HepG2 (cell line): ENCODE results near the gene SH3BP5. TPM values are rescaled to one million over a fixed set of nuclear protein-coding genes. Genes with fewer than 3 reads are reported as not detected.

Source experiments
- ATAC-seq: fragments of 200-7000 bp; cut with Tn5 transposase; 3 replicates; pipeline ENCODE4 v1.9.1; 2020; ENCODE audit warnings: mild to moderate bottlenecking, moderate library complexity
- BruUV-seq: library from RNA; stranded (reverse); fragments of 400-500 nt; replicated peaks from 2 replicates; lab custom pipeline; 2021; lab: Mats Ljungman, UMichigan
- CTCF ChIA-PET: fragments of 300-600 bp; formaldehyde crosslinking; extraction: SDS; loops from one replicate; lab custom pipeline; 2021; ENCODE audit warnings: low total read pairs, inconsistent platforms, low intra/inter-chr PET ratio; lab: Yijun Ruan, JAX
- POLR2A ChIA-PET: fragments of 350-600 bp; sonication (Branson Sonifier 250); formaldehyde crosslinking; loops from one replicate; lab custom pipeline; 2020; ENCODE audit warnings: antibody characterized with exemption, inconsistent platforms; lab: Yijun Ruan, JAX
- DNase-seq: peaks from one replicate; pipeline ENCODE4 v3.0.0-alpha.2; 2015; ENCODE audit warnings: low spot score
- FAIRE-seq: peaks from 3 replicates; lab custom pipeline; 2011; peaks lifted over from hg19 to GRCh38; lab: Jason Lieb, UNC
- H2AFZ ChIP-seq: one replicate; pipeline ENCODE4 v1.6.1; 2011; ENCODE audit warnings: low read length, inconsistent platforms
- H3K27ac ChIP-seq: fragments of 300-600 bp; 3 replicates; pipeline ENCODE4 v1.8.0; 2011; ENCODE audit warnings: mixed run types, mild to moderate bottlenecking, mixed read lengths, low read length, inconsistent platforms; ENCODE audit not compliant: insufficient read depth; ENCODE audit errors: extremely low read length
- H3K27me3 ChIP-seq, 2 experiments: fragments of 200-600 bp in 1 of 2; 2 replicates in 1 of 2; 3 replicates in 1 of 2; pipeline versions ENCODE4 v1.6.0 to v1.8.0; 2011; ENCODE audit warnings: low read length in 2 of 2, mild to moderate bottlenecking in 2 of 2, moderate library complexity in 2 of 2, inconsistent platforms in 1 of 2; ENCODE audit not compliant: insufficient read depth in 2 of 2, control insufficient read depth in 1 of 2
- H3K36me3 ChIP-seq, 2 experiments: fragments of 200-600 bp in 1 of 2; replicated peaks in 1 of 2; 2 replicates in 1 of 2; 3 replicates in 1 of 2; pipeline versions ENCODE4 v1.5.1 to v1.8.0; 2011; ENCODE audit warnings: low read length in 2 of 2, inconsistent platforms in 1 of 2; ENCODE audit not compliant: insufficient read depth in 2 of 2, control insufficient read depth in 1 of 2
- H3K4me1 ChIP-seq: 2 replicates; pipeline ENCODE4 v1.5.1; 2012; ENCODE audit warnings: low read length, inconsistent platforms; ENCODE audit not compliant: insufficient read depth
- H3K4me2 ChIP-seq: 2 replicates; pipeline ENCODE4 v1.6.0; 2011; ENCODE audit warnings: low read depth, low read length, inconsistent platforms
- H3K4me3 ChIP-seq, 3 experiments: fragments of 200-600 bp in 1 of 3; sonication (generic), shearing (Covaris generic) in 1 of 3; replicated peaks in 1 of 3; 2 replicates each; pipeline ENCODE4 v1.5.1; 2011 to 2016; ENCODE audit warnings: low read length in 3 of 3, inconsistent platforms in 2 of 3, low read depth in 2 of 3, mild to moderate bottlenecking in 2 of 3, control low read depth in 1 of 3, mixed read lengths in 1 of 3; ENCODE audit not compliant: insufficient read depth in 1 of 3
- H3K79me2 ChIP-seq: one replicate; pipeline ENCODE4 v1.6.1; 2011; ENCODE audit warnings: low read length, inconsistent platforms; ENCODE audit not compliant: insufficient read depth
- H3K9ac ChIP-seq: 2 replicates; pipeline ENCODE4 v1.6.0; 2011; ENCODE audit warnings: mild to moderate bottlenecking, low read depth, low read length, inconsistent platforms; ENCODE audit not compliant: insufficient read depth
- H3K9me3 ChIP-seq: 2 replicates; pipeline ENCODE4 v1.5.1; 2012; ENCODE audit warnings: mild to moderate bottlenecking, low read length
- H4K20me1 ChIP-seq: 2 replicates; pipeline ENCODE4 v1.6.0; 2011; ENCODE audit warnings: inconsistent platforms, mild to moderate bottlenecking, low read length, moderate library complexity; ENCODE audit not compliant: insufficient read depth
- AGO2 ChIP-seq: fragments of 200-400 bp; formaldehyde crosslinking; optimal IDR thresholded peaks from 2 replicates; pipeline ENCODE3; 2017; ENCODE audit warnings: mild to moderate bottlenecking, low read depth, low read length, moderate library complexity
- JUNB ChIP-seq: sonication (generic); formaldehyde crosslinking; IDR thresholded peaks from 2 replicates; pipeline ENCODE4 v1.8.0; 2022; ENCODE audit warnings: missing genetic modification reagents, mild to moderate bottlenecking, borderline replicate concordance
- POLR2AphosphoS2 ChIP-seq: IDR thresholded peaks from 2 replicates; pipeline ENCODE4 v1.6.1; 2011; ENCODE audit warnings: low read depth, low read length, improper control_type of control experiment
- ZKSCAN5 ChIP-seq: sonication (generic); formaldehyde crosslinking; IDR thresholded peaks from 2 replicates; pipeline ENCODE4 v1.5.1; 2020; ENCODE audit warnings: mild to moderate bottlenecking, missing genetic modification reagents
- ZNF33A ChIP-seq: sonication (generic); formaldehyde crosslinking; IDR thresholded peaks from 2 replicates; pipeline ENCODE4 v1.5.1; 2020; ENCODE audit warnings: missing genetic modification reagents, mild to moderate bottlenecking, moderate library complexity, borderline replicate concordance
- ZNF607 ChIP-seq: sonication (generic); formaldehyde crosslinking; IDR thresholded peaks from 2 replicates; pipeline ENCODE4 v1.5.1; 2020; ENCODE audit warnings: missing genetic modification reagents, mild to moderate bottlenecking, borderline replicate concordance
- ZNF839 ChIP-seq: sonication (generic); formaldehyde crosslinking; IDR thresholded peaks from 2 replicates; pipeline ENCODE4 v1.4.0; 2020; ENCODE audit warnings: missing genetic modification reagents, mild to moderate bottlenecking, borderline replicate concordance
- WGBS: methylation state at CpG from one replicate; pipeline ENCODE4 v1.1.6; 2017; ENCODE audit warnings: low lambda C conversion rate; 5-methylcytosine and 5-hydroxymethylcytosine counted together
- in situ Hi-C: cut with HindIII; loops from 2 replicates; pipeline ENCODE4 v1.10.0; 2017; ENCODE audit warnings: low pct_unique_long_range_greater_than_20kb; ENCODE audit not compliant: extremely low pct_ligation_motif_present
- intact Hi-C: fragments of 100-400 bp; cut with micrococcal nuclease; formaldehyde crosslinking; loops from one replicate; pipeline ENCODE4 v1.10.0; 2022; ENCODE audit not compliant: unreplicated experiment
- polyA plus RNA-seq, 8 experiments: library from polyadenylated mRNA; depleted of rRNA in 3 of 8; stranded (reverse) in 7 of 8; unstranded in 1 of 8; fragments of >200 nt; fragmentation: Illumina TruSeq in 4 of 8; extraction: Trizol in 4 of 8; gene quantifications; 2 replicates each; pipeline versions ENCODE4 v1.2.1 to v1.2.3, GENCODE V29; 2011 to 2016; ENCODE audit warnings: low read depth in 4 of 8, missing spikeins in 1 of 8, mixed read lengths in 1 of 8; ENCODE audit not compliant: insufficient read depth in 1 of 8
- total RNA-seq, 5 experiments: library from RNA; depleted of rRNA; stranded (reverse); fragments of >200 nt; fragmentation: Illumina TruSeq; extraction: Trizol; gene quantifications; 2 replicates each; pipeline ENCODE4 v1.2.3, GENCODE V29; 2016; ENCODE audit warnings: low read depth in 1 of 5
- TF ChIP-seq, protein P1 (sequence below): sonication (generic); formaldehyde crosslinking; IDR thresholded peaks from 2 replicates; pipeline ENCODE4 v1.4.0; 2020; ENCODE audit warnings: missing genetic modification reagents
- TF ChIP-seq, protein P2 (sequence below): sonication (generic); formaldehyde crosslinking; IDR thresholded peaks from 2 replicates; pipeline ENCODE4 v1.9.0; 2021; ENCODE audit warnings: missing genetic modification reagents, mild to moderate bottlenecking, borderline replicate concordance

The SH3BP5 gene
- total and polyA plus RNA-seq, 2 of the 13 experiments (the other 11 are each of a cell fraction or from before 2014, with no cell fraction given) = 0.09 to 0.16 TPM

DNA sequence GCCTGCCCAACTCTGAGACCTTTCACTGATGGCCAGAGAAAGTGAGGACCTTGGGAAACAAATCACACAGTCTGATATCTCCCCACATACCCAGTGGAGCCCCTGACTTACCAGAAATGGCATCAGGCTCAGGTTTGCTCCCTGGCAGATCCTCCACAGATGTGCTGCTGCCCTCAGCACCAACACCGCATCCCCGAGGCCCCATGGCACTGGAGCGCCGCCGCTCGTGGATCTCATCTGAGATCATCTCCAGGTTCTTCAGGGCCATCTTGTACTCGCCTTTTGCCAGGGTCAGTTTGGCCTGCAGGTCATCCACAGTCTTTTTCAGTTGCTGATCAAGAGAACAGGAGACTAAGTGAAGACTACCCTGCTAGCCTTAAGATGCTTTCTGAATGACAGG, 73.7 kb downstream of the SH3BP5 start:
- Histone ChIP-seq H3K36me3 (peaks cover 1 to 18% of the 10 kb centered on the region in 2 experiments; a peak in 2 of 5 replicates), H3K79me2 (no peaks in the 10 kb centered on the region), H3K27ac (no peak overlapping the region), H2AFZ (no peak overlapping the region), H3K4me3 (no peak overlapping the region), H3K9me3 (no peaks in the 10 kb centered on the region), H3K4me2 (no peak overlapping the region), H3K9ac (no peak overlapping the region), H3K27me3 (no peaks in the 10 kb centered on the region), H4K20me1 (no peaks in the 10 kb centered on the region), H3K4me1 (no peaks in the 10 kb centered on the region)
- intact Hi-C loops = no loop called here
- in situ Hi-C loops = no loop called here
- peak; percentile 17 for TF ChIP-seq AGO2
- TF ChIP-seq, protein P1, sequence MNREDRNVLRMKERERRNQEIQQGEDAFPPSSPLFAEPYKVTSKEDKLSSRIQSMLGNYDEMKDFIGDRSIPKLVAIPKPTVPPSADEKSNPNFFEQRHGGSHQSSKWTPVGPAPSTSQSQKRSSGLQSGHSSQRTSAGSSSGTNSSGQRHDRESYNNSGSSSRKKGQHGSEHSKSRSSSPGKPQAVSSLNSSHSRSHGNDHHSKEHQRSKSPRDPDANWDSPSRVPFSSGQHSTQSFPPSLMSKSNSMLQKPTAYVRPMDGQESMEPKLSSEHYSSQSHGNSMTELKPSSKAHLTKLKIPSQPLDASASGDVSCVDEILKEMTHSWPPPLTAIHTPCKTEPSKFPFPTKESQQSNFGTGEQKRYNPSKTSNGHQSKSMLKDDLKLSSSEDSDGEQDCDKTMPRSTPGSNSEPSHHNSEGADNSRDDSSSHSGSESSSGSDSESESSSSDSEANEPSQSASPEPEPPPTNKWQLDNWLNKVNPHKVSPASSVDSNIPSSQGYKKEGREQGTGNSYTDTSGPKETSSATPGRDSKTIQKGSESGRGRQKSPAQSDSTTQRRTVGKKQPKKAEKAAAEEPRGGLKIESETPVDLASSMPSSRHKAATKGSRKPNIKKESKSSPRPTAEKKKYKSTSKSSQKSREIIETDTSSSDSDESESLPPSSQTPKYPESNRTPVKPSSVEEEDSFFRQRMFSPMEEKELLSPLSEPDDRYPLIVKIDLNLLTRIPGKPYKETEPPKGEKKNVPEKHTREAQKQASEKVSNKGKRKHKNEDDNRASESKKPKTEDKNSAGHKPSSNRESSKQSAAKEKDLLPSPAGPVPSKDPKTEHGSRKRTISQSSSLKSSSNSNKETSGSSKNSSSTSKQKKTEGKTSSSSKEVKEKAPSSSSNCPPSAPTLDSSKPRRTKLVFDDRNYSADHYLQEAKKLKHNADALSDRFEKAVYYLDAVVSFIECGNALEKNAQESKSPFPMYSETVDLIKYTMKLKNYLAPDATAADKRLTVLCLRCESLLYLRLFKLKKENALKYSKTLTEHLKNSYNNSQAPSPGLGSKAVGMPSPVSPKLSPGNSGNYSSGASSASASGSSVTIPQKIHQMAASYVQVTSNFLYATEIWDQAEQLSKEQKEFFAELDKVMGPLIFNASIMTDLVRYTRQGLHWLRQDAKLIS = no peak
- 100% methylated on average over 6 of the region's 7 CpGs for WGBS
- BruUV-seq = no TSS peak
- ChIA-PET POLR2A (no interaction called here), CTCF (no interaction called here)
- DNase-seq (no peak), ATAC-seq (no peak), FAIRE-seq (no peak)

DNA sequence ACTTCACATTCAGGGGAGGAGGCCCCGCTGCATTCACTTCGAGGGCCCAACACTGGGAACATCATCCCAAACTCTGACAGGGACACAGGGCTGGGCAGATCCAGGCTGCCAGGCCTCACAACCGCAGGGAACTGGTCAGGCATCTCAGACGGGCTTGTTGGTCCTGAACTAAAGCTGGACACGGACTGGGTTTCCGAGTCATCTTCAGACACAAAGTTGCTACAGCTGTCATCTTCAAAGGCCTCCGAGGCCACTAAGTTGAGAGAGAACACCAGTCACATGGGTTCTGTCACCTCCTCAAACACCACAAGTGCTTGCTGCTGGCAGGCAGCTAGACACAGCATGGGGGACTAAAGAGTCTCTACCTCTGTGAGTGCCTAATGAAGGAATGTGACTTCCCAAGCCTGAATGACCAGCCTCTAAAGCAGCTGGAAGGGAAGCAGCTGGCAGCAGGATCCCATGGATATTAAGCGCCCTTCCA, 75.5 kb downstream of the SH3BP5 start:
- Histone ChIP-seq H3K79me2 (no peaks in the 10 kb centered on the region), H3K27ac (no peak overlapping the region), H3K4me1 (no peaks in the 10 kb centered on the region), H2AFZ (no peak overlapping the region), H3K36me3 (peaks cover 4 to 35% of the 10 kb centered on the region in 2 experiments; a peak in 2 of 5 replicates), H3K9ac (no peak overlapping the region), H4K20me1 (no peaks in the 10 kb centered on the region), H3K4me3 (no peak overlapping the region), H3K27me3 (no peaks in the 10 kb centered on the region), H3K4me2 (no peak overlapping the region), H3K9me3 (no peaks in the 10 kb centered on the region)
- 91% methylated on average over 4 of the region's 8 CpGs for WGBS
- intact Hi-C loops (no loop called here), in situ Hi-C loops (no loop called here)
- no peak for DNase-seq
- CTCF ChIA-PET = no interaction called here
- ATAC-seq = no peak
- FAIRE-seq = no peak
- no TSS peak for BruUV-seq
- POLR2A ChIA-PET = no interaction called here
- no peak for TF ChIP-seq POLR2AphosphoS2
- TF ChIP-seq ZNF607 (CRISPR knock-in tag) = no peak
- no peak for TF ChIP-seq JUNB (CRISPR knock-in tag)
- TF ChIP-seq, protein P2, sequence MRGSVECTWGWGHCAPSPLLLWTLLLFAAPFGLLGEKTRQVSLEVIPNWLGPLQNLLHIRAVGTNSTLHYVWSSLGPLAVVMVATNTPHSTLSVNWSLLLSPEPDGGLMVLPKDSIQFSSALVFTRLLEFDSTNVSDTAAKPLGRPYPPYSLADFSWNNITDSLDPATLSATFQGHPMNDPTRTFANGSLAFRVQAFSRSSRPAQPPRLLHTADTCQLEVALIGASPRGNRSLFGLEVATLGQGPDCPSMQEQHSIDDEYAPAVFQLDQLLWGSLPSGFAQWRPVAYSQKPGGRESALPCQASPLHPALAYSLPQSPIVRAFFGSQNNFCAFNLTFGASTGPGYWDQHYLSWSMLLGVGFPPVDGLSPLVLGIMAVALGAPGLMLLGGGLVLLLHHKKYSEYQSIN = no peak
- no peak for TF ChIP-seq ZNF33A (CRISPR knock-in tag)
- no peak for TF ChIP-seq ZKSCAN5 (CRISPR knock-in tag)
- TF ChIP-seq ZNF839 (CRISPR knock-in tag) = no peak
